Activated CD8-positive, alpha-beta memory T cell treated with anti-CD3 and anti-CD28 coated beads, Interleukin-2, amount 50 U/mL, for 48 hours (primary cell): Measurements from ENCODE around the gene CYCS.
"Not testable (repeated sequence)": the region's sequence is repeated elsewhere in the genome, so short reads cannot be mapped to it uniquely, and the experiment has no call there.

Source experiments
- DNase-seq: peaks from one replicate; pipeline ENCODE4 v3.0.0-alpha.2; 2020

Gene CYCS

GRCh38 chr7:25118048-25118753 is 6.9 kb downstream of the CYCS start:
- no peak for DNase-seq

- no peak for DNase-seq
Measured at GRCh38 chr7:25117226-25118047, 7.6 kb downstream of the CYCS start.

- DNase-seq, result no peak
Measured at GRCh38 chr7:25116621-25117020, 8.4 kb downstream of the CYCS start.

DNA sequence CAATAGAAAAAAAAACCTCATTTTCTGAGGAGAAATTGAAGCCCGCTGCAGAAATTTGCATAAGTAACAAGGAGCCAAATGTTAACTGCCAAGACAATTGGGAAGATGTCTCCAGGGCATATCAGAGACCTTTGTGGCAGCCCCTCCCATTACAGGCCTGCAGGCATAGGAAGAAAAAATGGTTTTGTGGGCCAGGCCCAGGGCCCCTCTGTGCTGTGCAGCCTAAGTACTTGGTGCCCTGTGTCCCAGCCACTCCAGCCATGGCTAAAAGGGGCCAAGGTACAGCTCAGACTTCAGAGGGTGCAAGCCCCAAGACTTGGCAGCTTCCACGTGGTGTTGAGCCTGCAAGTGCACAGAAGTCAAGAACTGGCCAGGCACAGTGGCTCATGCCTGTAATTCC is 14.5 kb downstream of the CYCS start:
- DNase-seq, result not testable (repeated sequence)

- no peak for DNase-seq
Measured at GRCh38 chr7:25109276-25109675, 15.8 kb downstream of the CYCS start.

- DNase-seq, result no peak
Measured at GRCh38 chr7:25105911-25106310, 19.1 kb downstream of the CYCS start.

DNA sequence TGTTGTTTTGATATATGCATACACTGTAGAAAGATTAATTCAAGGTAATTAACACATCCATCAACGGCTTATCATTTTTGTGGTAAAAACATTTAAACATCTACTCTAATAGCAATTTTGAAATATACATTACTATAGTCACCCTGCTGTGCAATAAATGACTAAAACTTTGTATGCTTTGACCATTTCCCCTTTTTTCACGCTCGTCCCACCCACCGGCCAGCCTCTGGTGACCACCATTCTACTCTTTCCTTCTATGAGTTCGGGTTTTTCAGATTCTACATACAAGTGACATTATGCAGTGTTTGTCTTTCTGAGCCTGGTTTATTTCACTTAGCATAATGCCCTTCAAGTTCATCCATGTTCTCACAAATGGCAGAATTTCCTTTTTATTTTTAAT is 21.3 kb downstream of the CYCS start:
- no peak for DNase-seq

GRCh38 chr7:25101817-25102216 is 23.2 kb downstream of the CYCS start:
- DNase-seq, result no peak

DNA sequence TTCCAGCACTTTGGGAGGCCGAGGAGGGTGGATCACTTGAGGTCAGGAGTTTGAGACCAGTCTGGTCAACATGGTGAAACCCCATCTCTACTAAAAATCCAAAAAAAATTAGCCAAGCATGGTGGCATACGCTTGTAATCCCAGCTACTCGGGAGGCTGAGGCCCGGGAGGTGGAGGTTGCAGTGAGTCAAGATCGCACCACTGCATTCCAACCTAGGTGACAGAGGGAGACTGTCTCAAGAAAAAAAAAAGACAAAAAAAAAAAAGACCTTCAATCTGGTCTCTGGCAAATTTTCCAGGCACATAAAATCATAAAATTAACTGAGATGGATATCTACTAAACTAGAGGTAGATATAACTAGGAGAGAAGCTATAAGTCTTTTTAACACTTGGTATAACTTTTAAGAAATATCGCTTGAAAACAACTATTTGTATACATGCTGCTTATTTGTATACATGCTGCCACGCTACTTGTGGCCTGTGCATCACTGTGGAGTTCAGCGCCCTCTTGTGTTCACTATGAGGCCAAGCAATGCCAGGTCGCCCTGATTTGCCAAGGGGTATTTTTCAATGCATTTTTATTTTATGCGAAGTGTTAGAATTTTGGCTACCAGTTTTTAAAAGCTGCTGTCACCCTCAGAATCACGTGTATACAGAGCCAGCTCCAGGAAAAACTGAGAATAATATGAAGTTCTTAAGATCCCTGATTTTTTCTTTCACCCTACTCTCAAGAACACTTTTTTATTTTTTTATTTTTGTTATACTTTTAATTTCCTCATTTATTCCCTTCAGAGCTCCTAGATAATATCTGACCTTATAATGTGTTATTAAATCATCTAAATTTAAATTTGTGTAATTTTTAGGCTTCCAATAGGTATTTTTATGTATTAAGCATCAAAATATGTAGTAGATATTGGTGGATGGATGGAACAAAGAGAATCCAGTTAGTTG is 26.7 kb downstream of the CYCS start:
- peak; percentile 68 for DNase-seq

GRCh38 chr7:25095516-25096345 is 29.3 kb downstream of the CYCS start:
- no peak for DNase-seq

- DNase-seq, result peak; percentile 92
Measured at GRCh38 chr7:25093268-25093826, 31.7 kb downstream of the CYCS start.

- DNase-seq, result no peak
Measured at GRCh38 chr7:25091779-25092178, 33.3 kb downstream of the CYCS start.

DNA sequence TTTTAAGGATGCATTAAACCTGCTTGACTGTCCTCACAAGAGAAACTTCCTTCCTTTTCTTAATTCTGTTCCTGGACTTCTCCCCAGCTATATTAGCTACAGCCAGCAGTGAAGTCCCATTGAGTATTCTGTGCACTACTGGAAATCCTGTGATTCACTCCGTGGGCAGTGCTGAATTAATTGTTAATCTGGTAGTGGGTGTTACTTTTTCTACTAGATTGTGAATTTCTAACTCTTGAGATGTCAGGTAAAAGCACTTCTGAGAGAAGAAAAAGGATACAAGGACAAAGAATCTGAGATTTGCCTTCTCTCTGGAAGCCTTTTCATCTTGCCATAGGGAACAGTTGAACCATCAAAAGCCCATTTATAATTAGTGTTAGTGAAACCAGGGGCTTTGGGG is 33.9 kb downstream of the CYCS start:
- no peak for DNase-seq

DNA sequence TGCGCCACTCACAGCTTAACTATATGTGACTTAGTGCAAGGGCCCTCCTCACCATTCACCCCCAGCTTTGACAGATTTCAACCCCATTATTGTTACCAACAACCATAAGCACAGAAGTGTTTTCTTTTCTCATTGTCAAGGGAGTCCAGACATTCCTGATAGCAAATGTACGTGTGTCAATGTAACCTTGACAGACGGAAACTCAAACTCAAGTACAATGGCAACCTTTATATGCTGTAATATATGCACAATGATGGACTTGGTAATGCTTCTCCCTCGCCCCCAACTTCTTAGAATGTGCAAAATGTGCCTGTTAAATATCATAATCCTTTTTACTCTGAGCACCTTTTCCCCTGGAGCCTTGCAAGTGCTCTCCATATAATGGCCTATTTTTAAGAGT is 34.7 kb downstream of the CYCS start:
- no peak for DNase-seq

DNA sequence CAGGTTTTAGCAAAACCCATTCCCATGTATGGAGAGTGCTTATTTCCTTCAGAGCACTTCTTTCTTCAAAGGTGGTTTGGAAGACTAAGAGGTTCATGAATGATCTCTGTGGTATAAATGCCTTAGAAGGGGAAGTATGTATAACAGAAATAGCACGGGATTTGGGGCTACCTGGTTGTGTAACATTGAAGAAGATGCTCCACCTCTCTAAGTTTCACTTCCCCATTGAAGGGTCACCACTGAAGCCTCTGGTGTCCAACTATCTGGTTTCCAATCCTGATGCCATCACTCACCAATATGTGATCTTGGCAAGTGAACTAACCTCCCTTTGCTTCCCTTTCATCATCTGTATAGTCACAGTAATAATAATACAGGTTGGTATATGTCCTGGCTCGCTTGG is 37.2 kb downstream of the CYCS start:
- no peak for DNase-seq

DNA sequence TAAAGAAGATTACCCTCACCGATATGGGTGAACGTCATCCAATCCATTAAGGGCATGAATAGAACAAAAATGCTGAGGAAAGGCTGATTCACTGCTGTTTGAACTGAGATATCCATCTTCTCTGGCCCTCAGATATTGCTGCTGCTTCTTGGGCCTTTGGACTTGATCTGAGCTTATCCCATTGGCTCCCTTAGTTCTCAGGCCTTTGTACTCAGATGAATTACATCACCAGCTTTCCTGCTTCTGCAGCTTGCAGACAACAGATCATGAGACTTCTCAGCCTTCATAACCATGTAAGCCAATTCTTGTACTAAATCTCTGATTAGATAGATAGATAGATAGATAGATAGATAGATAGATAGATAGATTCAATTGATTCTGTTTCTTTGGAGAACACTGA is 40.2 kb downstream of the CYCS start:
- no peak for DNase-seq

- no peak for DNase-seq
Measured at GRCh38 chr7:25083201-25083600, 41.9 kb downstream of the CYCS start.

- DNase-seq, result not testable (repeated sequence)
Measured at GRCh38 chr7:25082041-25082440, 43.0 kb downstream of the CYCS start.

GRCh38 chr7:25077096-25077495 is 48.0 kb downstream of the CYCS start:
- DNase-seq, result no peak

GRCh38 chr7:25075459-25075858 is 49.6 kb downstream of the CYCS start:
- no peak for DNase-seq

- DNase-seq, result no peak
Measured at GRCh38 chr7:25073451-25073850, 51.6 kb downstream of the CYCS start.
